K562 (cell line): Measurements from ENCODE around the gene RNASEH2A. TPM values are rescaled to one million over a fixed set of nuclear protein-coding genes. Genes with fewer than 3 reads are reported as not detected.
A peak's percentile ranks its signal among the peaks of the same experiment; 100 is the strongest.

Source experiments
- BDP1 ChIP-seq: IDR thresholded peaks from 3 replicates; pipeline ENCODE4 v1.6.1; 2011; ENCODE audit not compliant: insufficient read length, insufficient read depth
- CHD2 ChIP-seq: IDR thresholded peaks from 2 replicates; pipeline ENCODE4 v1.6.1; 2011; ENCODE audit warnings: low read depth, low read length
- E2F4 ChIP-seq: sonication (generic); formaldehyde crosslinking; IDR thresholded peaks from 2 replicates; pipeline ENCODE4 v1.8.0; 2022; ENCODE audit warnings: mild to moderate bottlenecking, low read depth, missing genetic modification reagents
- E4F1 ChIP-seq: fragments of 250-450 bp; sonication (Bioruptor Pico); IDR thresholded peaks from 2 replicates; pipeline ENCODE4 v1.5.0; 2021; ENCODE audit warnings: mild to moderate bottlenecking, borderline replicate concordance
- ETS1 ChIP-seq: conservative IDR thresholded peaks from 2 replicates; pipeline ENCODE4 v1.6.1; 2011; ENCODE audit warnings: low read depth, mild to moderate bottlenecking, low read length; ENCODE audit not compliant: control insufficient read depth
- HDAC2 ChIP-seq: fragments of 450-650 bp; IDR thresholded peaks from 2 replicates; pipeline ENCODE4 v1.6.1; 2016; ENCODE audit warnings: mild to moderate bottlenecking
- HMG20B ChIP-seq: fragments of 250-450 bp; sonication (Bioruptor Pico); IDR thresholded peaks from 2 replicates; pipeline ENCODE4 v1.5.0; 2021; ENCODE audit warnings: mild to moderate bottlenecking
- NFE2L1 ChIP-seq: fragments of 450-650 bp; IDR thresholded peaks from 2 replicates; pipeline ENCODE4 v1.6.1; 2016; ENCODE audit warnings: missing genetic modification characterization, low read depth, mild to moderate bottlenecking, missing compliant biosample characterization, moderate library complexity, borderline replicate concordance
- SIX5 ChIP-seq, 2 experiments: IDR thresholded peaks; 2 replicates each; pipeline ENCODE4 v1.6.1; 2011; ENCODE audit warnings: low read length in 2 of 2, borderline replicate concordance in 1 of 2, low read depth in 1 of 2, mild to moderate bottlenecking in 1 of 2, moderate library complexity in 1 of 2; ENCODE audit not compliant: insufficient read depth in 1 of 2
- ZBED1 ChIP-seq: IDR thresholded peaks from 2 replicates; pipeline ENCODE4 v1.6.1; 2014
- ZNF79 ChIP-seq: fragments of 250-450 bp; sonication (Bioruptor Pico); IDR thresholded peaks from 2 replicates; pipeline ENCODE4 v1.4.0; 2020; ENCODE audit warnings: low read depth, mild to moderate bottlenecking, moderate library complexity
- polyA plus RNA-seq, 8 experiments: library from polyadenylated mRNA; depleted of rRNA in 4 of 8; stranded (reverse) in 5 of 8; unstranded in 3 of 8; fragments of >200 nt; fragmentation: Nextera tagmentation in 2 of 8; fragmentation: Illumina TruSeq in 1 of 8; extraction: Ambion mirVana in 2 of 8; extraction: Trizol in 1 of 8; gene quantifications; 2 replicates each; pipeline versions ENCODE4 v1.2.1 to v1.2.3, GENCODE V29; 2011 to 2014; ENCODE audit warnings: inconsistent platforms in 1 of 8, missing spikeins in 1 of 8
- total RNA-seq, 7 experiments: library from RNA; depleted of rRNA in 6 of 7; stranded (reverse); fragments of >200 nt in 6 of 7; fragmentation: Illumina TruSeq in 2 of 7; extraction: Trizol in 2 of 7; gene quantifications; 2 replicates each; pipeline versions ENCODE4 v1.2.1 to v1.2.3, GENCODE V29; 2011 to 2021; ENCODE audit warnings: low replicate concordance in 1 of 7
- TF ChIP-seq, protein P1 (sequence below): fragments of 250-450 bp; sonication (Bioruptor Pico); IDR thresholded peaks from 2 replicates; pipeline ENCODE4 v1.8.0; 2021; ENCODE audit warnings: borderline replicate concordance, mild to moderate bottlenecking, moderate library complexity; ENCODE audit not compliant: poor library complexity, severe bottlenecking
- TF ChIP-seq, protein P2 (sequence below): sonication (generic); formaldehyde crosslinking; IDR thresholded peaks from 2 replicates; pipeline ENCODE4 v1.9.0; 2022; ENCODE audit warnings: mild to moderate bottlenecking, missing genetic modification reagents
- TF ChIP-seq, protein P3 (sequence below): IDR thresholded peaks from 3 replicates; pipeline ENCODE4 v1.6.1; 2011; ENCODE audit warnings: borderline replicate concordance, mild to moderate bottlenecking; ENCODE audit not compliant: insufficient read length, insufficient read depth
- TF ChIP-seq, protein P4 (sequence below): IDR thresholded peaks from 2 replicates; pipeline ENCODE4 v1.6.1; 2011; ENCODE audit warnings: borderline replicate concordance, low read depth, mild to moderate bottlenecking, moderate library complexity, low read length; ENCODE audit not compliant: insufficient read depth, poor library complexity, severe bottlenecking

The RNASEH2A gene
- total and polyA plus RNA-seq, 9 of the 15 experiments (the other 6 are each of a cell fraction or from before 2014, with no cell fraction given): 22.3 to 78.0 (median 61.7) TPM

DNA sequence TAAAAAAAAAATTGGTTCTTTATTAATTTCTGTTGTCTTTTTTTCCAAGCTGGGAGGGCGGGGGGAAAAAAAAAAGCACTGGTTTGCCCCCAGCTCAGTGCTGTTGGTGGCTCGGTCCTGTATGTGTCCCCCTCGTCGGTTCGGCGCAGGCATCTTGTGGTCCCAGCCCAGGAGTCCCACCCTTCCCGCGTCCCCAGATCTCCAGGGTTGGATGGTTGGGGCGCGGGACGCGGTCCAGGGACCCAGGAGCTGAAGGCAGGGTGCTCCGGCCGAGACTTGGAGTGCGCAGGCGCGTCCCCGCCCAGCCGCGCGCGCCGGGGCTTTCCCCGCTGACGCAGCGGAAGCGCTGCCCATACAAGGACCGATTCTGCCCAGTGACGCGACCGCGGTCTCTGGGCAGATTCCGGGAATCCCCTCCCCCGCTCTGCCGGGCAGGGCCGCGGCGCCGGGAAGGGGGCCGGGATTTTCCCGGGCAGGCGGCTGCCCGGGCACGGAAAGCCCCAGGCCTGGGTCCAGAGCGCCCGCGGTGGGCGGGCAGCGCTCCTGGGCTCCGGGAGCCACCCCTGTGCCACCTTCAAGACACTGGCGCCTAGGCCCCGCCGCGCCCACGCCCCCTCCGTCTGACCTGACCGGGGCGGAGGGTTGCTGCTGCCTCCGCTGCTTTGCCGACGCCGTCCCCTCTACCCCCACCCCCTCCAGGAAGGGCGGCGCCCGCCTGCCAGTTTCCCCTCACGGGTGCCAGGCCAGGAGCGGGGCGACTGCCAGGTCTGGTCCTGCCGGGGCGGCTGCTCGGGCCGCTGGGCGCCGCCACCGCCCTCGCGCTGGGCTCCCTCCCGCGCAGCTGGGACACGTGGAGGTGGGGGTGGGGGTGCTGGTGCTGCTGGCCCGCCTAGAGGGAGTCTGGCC is 12.8 kb upstream of the RNASEH2A start (continued):
- TF ChIP-seq ETS1: peak; percentile 61; the same call in 1 of the 2 replicates
- no peak for TF ChIP-seq NFE2L1 (tag)
- no peak for TF ChIP-seq HMG20B (CRISPR knock-in tag)
- TF ChIP-seq, protein P1, sequence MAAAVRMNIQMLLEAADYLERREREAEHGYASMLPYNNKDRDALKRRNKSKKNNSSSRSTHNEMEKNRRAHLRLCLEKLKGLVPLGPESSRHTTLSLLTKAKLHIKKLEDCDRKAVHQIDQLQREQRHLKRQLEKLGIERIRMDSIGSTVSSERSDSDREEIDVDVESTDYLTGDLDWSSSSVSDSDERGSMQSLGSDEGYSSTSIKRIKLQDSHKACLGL: no peak
- TF ChIP-seq, protein P2, sequence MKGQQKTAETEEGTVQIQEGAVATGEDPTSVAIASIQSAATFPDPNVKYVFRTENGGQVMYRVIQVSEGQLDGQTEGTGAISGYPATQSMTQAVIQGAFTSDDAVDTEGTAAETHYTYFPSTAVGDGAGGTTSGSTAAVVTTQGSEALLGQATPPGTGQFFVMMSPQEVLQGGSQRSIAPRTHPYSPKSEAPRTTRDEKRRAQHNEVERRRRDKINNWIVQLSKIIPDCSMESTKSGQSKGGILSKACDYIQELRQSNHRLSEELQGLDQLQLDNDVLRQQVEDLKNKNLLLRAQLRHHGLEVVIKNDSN (CRISPR knock-in tag): peak; percentile 54
- no peak for TF ChIP-seq BDP1
- peak; percentile 45; the same call in 1 of the 2 replicates for TF ChIP-seq E2F4
- no peak for TF ChIP-seq SIX5 (IDR thresholded peaks at IDR 0.05; ENCODE audit: borderline replicate concordance in 1 of 2, insufficient read depth in 1 of 2, low read depth in 1 of 2, low read length in 2 of 2)
- TF ChIP-seq, protein P3, sequence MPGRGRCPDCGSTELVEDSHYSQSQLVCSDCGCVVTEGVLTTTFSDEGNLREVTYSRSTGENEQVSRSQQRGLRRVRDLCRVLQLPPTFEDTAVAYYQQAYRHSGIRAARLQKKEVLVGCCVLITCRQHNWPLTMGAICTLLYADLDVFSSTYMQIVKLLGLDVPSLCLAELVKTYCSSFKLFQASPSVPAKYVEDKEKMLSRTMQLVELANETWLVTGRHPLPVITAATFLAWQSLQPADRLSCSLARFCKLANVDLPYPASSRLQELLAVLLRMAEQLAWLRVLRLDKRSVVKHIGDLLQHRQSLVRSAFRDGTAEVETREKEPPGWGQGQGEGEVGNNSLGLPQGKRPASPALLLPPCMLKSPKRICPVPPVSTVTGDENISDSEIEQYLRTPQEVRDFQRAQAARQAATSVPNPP: no peak
- no peak for TF ChIP-seq ZNF79 (CRISPR knock-in tag)
- TF ChIP-seq, protein P4, sequence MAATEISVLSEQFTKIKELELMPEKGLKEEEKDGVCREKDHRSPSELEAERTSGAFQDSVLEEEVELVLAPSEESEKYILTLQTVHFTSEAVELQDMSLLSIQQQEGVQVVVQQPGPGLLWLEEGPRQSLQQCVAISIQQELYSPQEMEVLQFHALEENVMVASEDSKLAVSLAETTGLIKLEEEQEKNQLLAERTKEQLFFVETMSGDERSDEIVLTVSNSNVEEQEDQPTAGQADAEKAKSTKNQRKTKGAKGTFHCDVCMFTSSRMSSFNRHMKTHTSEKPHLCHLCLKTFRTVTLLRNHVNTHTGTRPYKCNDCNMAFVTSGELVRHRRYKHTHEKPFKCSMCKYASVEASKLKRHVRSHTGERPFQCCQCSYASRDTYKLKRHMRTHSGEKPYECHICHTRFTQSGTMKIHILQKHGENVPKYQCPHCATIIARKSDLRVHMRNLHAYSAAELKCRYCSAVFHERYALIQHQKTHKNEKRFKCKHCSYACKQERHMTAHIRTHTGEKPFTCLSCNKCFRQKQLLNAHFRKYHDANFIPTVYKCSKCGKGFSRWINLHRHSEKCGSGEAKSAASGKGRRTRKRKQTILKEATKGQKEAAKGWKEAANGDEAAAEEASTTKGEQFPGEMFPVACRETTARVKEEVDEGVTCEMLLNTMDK: no peak
- peak; percentile 61; the same call in 1 of the 2 replicates for TF ChIP-seq ZBED1
- peak; percentile 70 for TF ChIP-seq CHD2
- no peak for TF ChIP-seq HDAC2
- TF ChIP-seq E4F1 (CRISPR knock-in tag): no peak
